Neutrophil (primary cell): ENCODE measurements around the gene TM9SF4.

Source experiments
- H3K27ac ChIP-seq: fragments of 200-600 bp; sonication (generic); 2 replicates; pipeline ENCODE4 v1.5.1; 2016; ENCODE audit warnings: mild to moderate bottlenecking, moderate library complexity
- H3K27me3 ChIP-seq: fragments of 200-600 bp; sonication (generic); 2 replicates; pipeline ENCODE4 v1.6.0; 2016; ENCODE audit warnings: mild to moderate bottlenecking
- H3K36me3 ChIP-seq: fragments of 200-600 bp; sonication (generic); 2 replicates; pipeline ENCODE4 v1.5.1; 2017
- H3K4me1 ChIP-seq, 2 experiments: fragments of 200-600 bp in 1 of 2; sonication (generic) in 1 of 2; 1 replicate in 1 of 2; 2 replicates in 1 of 2; pipeline versions ENCODE4 v1.5.1 to v1.6.1; 2013 to 2016; ENCODE audit warnings: low read depth in 1 of 2, low read length in 1 of 2, mild to moderate bottlenecking in 1 of 2, moderate library complexity in 1 of 2; ENCODE audit not compliant: control insufficient read depth in 1 of 2, insufficient read depth in 1 of 2
- H3K4me3 ChIP-seq, 2 experiments: fragments of 200-600 bp in 1 of 2; sonication (generic) in 1 of 2; 1 replicate in 1 of 2; 2 replicates in 1 of 2; pipeline ENCODE4 v1.5.1; 2013 to 2016; ENCODE audit warnings: low read depth in 1 of 2, low read length in 1 of 2, mild to moderate bottlenecking in 1 of 2, moderate library complexity in 1 of 2
- H3K9me3 ChIP-seq: fragments of 200-600 bp; sonication (generic); 2 replicates; pipeline ENCODE4 v1.5.1; 2016
- CTCF ChIP-seq: fragments of 200-600 bp; sonication (generic); IDR thresholded peaks from 2 replicates; pipeline ENCODE4 v1.5.1; 2016; ENCODE audit warnings: antibody characterized with exemption

The TM9SF4 gene

GRCh38 chr20:32179934-32180333 lies 70.4 kb downstream of the TM9SF4 start:
- Histone ChIP-seq H3K4me3 (no peak overlapping the region), H3K27ac (no peak overlapping the region), H3K36me3 (no peaks in the 10 kb centered on the region), H3K9me3 (no peaks in the 10 kb centered on the region), H3K4me1 (no peaks in the 10 kb centered on the region), H3K27me3 (no peaks in the 10 kb centered on the region)
- no peak for TF ChIP-seq CTCF

GRCh38 chr20:32181606-32182005 lies 72.1 kb downstream of the TM9SF4 start:
- Histone ChIP-seq H3K4me1 (no peaks in the 10 kb centered on the region), H3K27me3 (no peaks in the 10 kb centered on the region), H3K4me3 (no peak overlapping the region), H3K9me3 (no peaks in the 10 kb centered on the region), H3K27ac (no peak overlapping the region), H3K36me3 (no peaks in the 10 kb centered on the region)
- no peak for TF ChIP-seq CTCF

- H3K4me1 ChIP-seq = no peaks in the 10 kb centered on the region
- TF ChIP-seq CTCF = no peak
- no peaks in the 10 kb centered on the region for H3K27me3 ChIP-seq
- H3K4me3 ChIP-seq = no peak overlapping the region
- H3K27ac ChIP-seq = no peak overlapping the region
- no peaks in the 10 kb centered on the region for H3K36me3 ChIP-seq
- no peaks in the 10 kb centered on the region for H3K9me3 ChIP-seq
Observed at GRCh38 chr20:32183947-32184635, 74.6 kb downstream of the TM9SF4 start.

GRCh38 chr20:32184961-32185603 lies 75.6 kb downstream of the TM9SF4 start:
- no peaks in the 10 kb centered on the region for H3K9me3 ChIP-seq
- H3K27me3 ChIP-seq = peaks cover 10% of the 10 kb centered on the region
- H3K36me3 ChIP-seq = no peaks in the 10 kb centered on the region
- peaks cover 8% of the 10 kb centered on the region in 2 experiments for H3K4me1 ChIP-seq
- no peak for TF ChIP-seq CTCF
- no peak overlapping the region for H3K27ac ChIP-seq
- no peak overlapping the region for H3K4me3 ChIP-seq

GRCh38 chr20:32186506-32186905 lies 77.0 kb downstream of the TM9SF4 start:
- TF ChIP-seq CTCF = no peak
- no peak overlapping the region for H3K4me3 ChIP-seq

More at GRCh38 chr20:32186506-32186905, 77.0 kb downstream of the TM9SF4 start:
- Histone ChIP-seq H3K27ac (no peak overlapping the region), H3K4me1 (peaks cover 13 to 14% of the 10 kb centered on the region in 2 experiments), H3K27me3 (peaks cover 15% of the 10 kb centered on the region), H3K9me3 (no peaks in the 10 kb centered on the region), H3K36me3 (no peaks in the 10 kb centered on the region)
